Adrenal gland (tissue), 5 donors: ENCODE measurements around the gene SPHKAP.

Experiments used
- CTCF ChIP-seq, 6 experiments: fragments of 450-650 bp in 4 of 6; fragments of 200-600 bp in 2 of 6; sonication (generic) in 1 of 6; IDR thresholded peaks; 1 replicate in 5 of 6; 2 replicates in 1 of 6; pipeline versions ENCODE4 v1.5.1 to v1.8.0; 2016 to 2021; ENCODE audit warnings: antibody characterized with exemption in 6 of 6, mild to moderate bottlenecking in 2 of 6, moderate library complexity in 1 of 6
- POLR2A ChIP-seq, 2 donors: fragments of 450-650 bp; IDR thresholded peaks; one replicate each; pipeline ENCODE4 v1.6.1; 2017; ENCODE audit warnings: antibody characterized with exemption in 2 of 2, mild to moderate bottlenecking in 2 of 2, moderate library complexity in 1 of 2
- donor health status: DM: no; HTN: no; CAD: no.

- TF ChIP-seq CTCF (IDR thresholded peaks at IDR 0.05) (no peak), POLR2A (IDR thresholded peaks at IDR 0.05) (no peak)
Measured at GRCh38 chr2:228103379-228103778, 78.1 kb downstream of the SPHKAP start.
